WI38 (cell line): ENCODE measurements around the gene RNF166.

Experiments used
- H3K4me3 ChIP-seq: 2 replicates; pipeline ENCODE4 v1.5.1; 2011; ENCODE audit warnings: low read depth, mild to moderate bottlenecking, control low read depth, low read length
- TF ChIP-seq, protein P1 (sequence below): IDR thresholded peaks from 2 replicates; pipeline ENCODE4 v1.5.1; 2012; ENCODE audit warnings: low read depth, mild to moderate bottlenecking, control low read depth, low read length

The RNF166 gene

GRCh38 chr16:88750854-88751253, 44.6 kb upstream of the RNF166 start:
- TF ChIP-seq, protein P1, sequence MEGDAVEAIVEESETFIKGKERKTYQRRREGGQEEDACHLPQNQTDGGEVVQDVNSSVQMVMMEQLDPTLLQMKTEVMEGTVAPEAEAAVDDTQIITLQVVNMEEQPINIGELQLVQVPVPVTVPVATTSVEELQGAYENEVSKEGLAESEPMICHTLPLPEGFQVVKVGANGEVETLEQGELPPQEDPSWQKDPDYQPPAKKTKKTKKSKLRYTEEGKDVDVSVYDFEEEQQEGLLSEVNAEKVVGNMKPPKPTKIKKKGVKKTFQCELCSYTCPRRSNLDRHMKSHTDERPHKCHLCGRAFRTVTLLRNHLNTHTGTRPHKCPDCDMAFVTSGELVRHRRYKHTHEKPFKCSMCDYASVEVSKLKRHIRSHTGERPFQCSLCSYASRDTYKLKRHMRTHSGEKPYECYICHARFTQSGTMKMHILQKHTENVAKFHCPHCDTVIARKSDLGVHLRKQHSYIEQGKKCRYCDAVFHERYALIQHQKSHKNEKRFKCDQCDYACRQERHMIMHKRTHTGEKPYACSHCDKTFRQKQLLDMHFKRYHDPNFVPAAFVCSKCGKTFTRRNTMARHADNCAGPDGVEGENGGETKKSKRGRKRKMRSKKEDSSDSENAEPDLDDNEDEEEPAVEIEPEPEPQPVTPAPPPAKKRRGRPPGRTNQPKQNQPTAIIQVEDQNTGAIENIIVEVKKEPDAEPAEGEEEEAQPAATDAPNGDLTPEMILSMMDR = no peak
- no peak overlapping the region for H3K4me3 ChIP-seq

DNA sequence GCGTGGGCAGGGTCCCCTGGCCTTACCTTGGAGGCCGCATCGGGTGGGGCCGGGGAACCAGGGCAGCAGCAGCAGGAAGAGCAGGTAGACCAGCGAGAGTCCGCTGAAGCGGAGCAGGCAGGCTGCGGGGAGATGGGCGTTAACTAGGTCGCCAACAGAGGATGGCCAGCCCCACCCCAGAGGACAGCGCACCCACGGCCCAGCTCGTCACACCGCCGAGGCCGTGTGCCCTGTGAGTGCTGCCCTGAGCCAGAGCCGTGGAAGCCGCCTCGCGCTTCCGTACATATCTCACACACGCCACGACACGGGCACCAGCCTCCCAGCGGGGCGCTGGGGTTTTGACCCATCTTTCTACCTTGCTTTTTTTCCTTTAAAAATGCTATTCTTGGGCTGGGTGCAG, 43.1 kb upstream of the RNF166 start:
- TF ChIP-seq, protein P1 = no peak
- H3K4me3 ChIP-seq = no peak overlapping the region

- TF ChIP-seq, protein P1 = no peak
- H3K4me3 ChIP-seq = no peak overlapping the region
Measured at GRCh38 chr16:88748364-88748763, 42.2 kb upstream of the RNF166 start.

GRCh38 chr16:88747588-88748301, 41.5 kb upstream of the RNF166 start:
- TF ChIP-seq, protein P1 = peak; percentile 6; the same call in 1 of the 2 replicates

DNA sequence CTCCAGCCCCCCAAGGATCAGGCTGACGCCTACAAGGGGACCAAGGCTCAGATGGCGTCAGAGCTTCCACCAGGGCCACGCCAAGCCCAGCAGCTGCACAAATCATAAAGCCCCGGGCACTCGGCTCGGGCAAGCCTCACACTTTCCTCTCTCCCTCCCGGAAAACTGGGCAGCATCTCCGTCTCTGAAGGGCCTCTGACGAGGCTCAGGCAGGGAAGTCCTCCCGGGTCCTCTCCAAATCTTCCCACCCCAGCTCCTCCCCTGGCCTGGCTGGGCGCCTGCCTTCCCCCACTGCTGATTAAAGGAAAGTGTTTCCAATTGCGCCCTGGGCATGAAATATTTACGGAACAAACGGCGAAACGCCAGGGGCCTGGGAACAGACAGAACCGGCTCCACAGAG, 40.3 kb upstream of the RNF166 start:
- TF ChIP-seq, protein P1 = no peak
- H3K4me3 ChIP-seq = no peak overlapping the region

More at GRCh38 chr16:88747588-88748301, 41.5 kb upstream of the RNF166 start:
- no peak overlapping the region for H3K4me3 ChIP-seq

- TF ChIP-seq, protein P1 = no peak
- no peak overlapping the region for H3K4me3 ChIP-seq
Measured at GRCh38 chr16:88744577-88745521, 38.6 kb upstream of the RNF166 start.
